ENCODE measurements around the gene MAML1. TPM values are rescaled to one million over a fixed set of nuclear protein-coding genes. Genes with fewer than 3 reads are reported as not detected.
"Not testable (repeated sequence)": the region's sequence is repeated elsewhere in the genome, so short reads cannot be mapped to it uniquely, and the experiment has no call there.

The MAML1 gene
- total RNA-seq, 1 donor from 2014 or later = 11.8 TPM

DNA sequence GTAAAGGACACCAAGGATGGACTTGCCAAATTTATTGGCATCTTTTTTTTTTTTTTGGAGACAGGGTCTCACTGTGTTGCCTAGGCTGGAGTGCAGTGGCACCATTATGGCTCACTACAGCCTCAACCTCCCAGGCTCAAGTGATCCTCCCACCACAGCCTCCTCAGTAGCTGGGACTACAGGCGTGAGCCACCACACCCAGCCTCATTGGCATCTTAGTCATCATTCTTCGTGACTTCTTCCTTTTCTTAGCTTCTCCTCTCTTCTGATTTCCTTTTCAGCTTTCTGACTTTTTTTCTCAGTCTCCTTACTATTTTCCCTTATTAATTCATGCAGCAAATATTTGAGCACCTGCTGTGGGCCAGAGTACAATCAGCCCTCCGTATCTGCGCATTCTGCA is 6.1 kb downstream of the MAML1 start:
- TF ChIP-seq, protein P1, sequence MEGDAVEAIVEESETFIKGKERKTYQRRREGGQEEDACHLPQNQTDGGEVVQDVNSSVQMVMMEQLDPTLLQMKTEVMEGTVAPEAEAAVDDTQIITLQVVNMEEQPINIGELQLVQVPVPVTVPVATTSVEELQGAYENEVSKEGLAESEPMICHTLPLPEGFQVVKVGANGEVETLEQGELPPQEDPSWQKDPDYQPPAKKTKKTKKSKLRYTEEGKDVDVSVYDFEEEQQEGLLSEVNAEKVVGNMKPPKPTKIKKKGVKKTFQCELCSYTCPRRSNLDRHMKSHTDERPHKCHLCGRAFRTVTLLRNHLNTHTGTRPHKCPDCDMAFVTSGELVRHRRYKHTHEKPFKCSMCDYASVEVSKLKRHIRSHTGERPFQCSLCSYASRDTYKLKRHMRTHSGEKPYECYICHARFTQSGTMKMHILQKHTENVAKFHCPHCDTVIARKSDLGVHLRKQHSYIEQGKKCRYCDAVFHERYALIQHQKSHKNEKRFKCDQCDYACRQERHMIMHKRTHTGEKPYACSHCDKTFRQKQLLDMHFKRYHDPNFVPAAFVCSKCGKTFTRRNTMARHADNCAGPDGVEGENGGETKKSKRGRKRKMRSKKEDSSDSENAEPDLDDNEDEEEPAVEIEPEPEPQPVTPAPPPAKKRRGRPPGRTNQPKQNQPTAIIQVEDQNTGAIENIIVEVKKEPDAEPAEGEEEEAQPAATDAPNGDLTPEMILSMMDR (IDR thresholded peaks at IDR 0.05; ENCODE audit: borderline replicate concordance) = no peak
- no peak overlapping the region for H3K27ac ChIP-seq (replicated peaks)
- no peak overlapping the region for H3K4me3 ChIP-seq
- no peaks in the 10 kb centered on the region for H3K9me3 ChIP-seq (replicated peaks)
- H3K4me1 ChIP-seq = peaks cover 83% of the 10 kb centered on the region
- H3K36me3 ChIP-seq = peaks cover 7% of the 10 kb centered on the region
- H3K27me3 ChIP-seq (ENCODE audit: low read depth) = no peaks in the 10 kb centered on the region
- intact Hi-C loops (cut with micrococcal nuclease) = no loop called here
- DNase-seq = no peak

DNA sequence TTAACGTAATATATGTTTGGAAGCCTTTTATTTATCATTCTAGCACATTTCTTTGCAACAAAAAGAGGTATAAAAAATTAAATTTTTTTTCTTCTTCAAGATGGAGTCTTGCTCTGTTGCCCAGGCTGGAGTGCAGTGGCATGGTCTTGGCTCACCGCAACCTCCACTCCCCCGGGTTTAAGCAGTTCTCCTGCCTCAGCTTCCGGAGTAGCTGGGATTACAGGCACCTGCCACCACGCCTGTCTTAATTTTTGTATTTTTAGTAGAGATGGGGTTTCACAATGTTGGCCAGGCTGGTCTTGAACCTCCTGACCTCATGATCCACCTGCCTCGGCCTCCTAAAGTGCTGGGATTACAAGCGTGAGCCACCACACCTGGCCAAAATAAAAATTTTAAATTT is 11.5 kb downstream of the MAML1 start:
- H3K9me3 ChIP-seq (replicated peaks); intact Hi-C loops (cut with micrococcal nuclease); H3K27ac ChIP-seq (replicated peaks); H3K4me3 ChIP-seq; H3K36me3 ChIP-seq; H3K27me3 ChIP-seq (ENCODE audit: low read depth); DNase-seq: not testable (repeated sequence)
- H3K4me1 ChIP-seq = peaks cover 64% of the 10 kb centered on the region

DNA sequence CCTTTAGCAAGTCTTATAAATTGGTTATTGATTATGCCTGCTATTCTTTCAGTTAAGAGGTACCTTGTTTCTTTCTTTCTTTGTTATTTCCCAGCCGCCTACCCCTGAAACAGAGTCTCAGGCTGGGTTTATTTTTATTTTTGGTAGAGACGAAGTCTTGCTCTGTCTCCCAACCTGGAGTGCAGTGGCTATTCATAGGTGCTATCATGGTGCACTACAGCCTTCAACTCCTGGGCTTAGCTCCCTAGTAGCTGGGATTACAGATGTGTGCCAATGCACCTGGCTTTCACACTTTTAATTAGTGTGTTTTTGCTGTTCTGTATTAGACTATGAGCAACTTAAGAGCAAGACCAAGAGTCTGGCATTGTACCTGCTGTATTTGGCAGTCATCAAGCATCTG is 14.2 kb downstream of the MAML1 start:
- Histone ChIP-seq H3K9me3 (replicated peaks) (no peaks in the 10 kb centered on the region), H3K36me3 (peaks cover 4% of the 10 kb centered on the region), H3K4me1 (peaks cover 59% of the 10 kb centered on the region), H3K4me3 (no peak overlapping the region), H3K27ac (replicated peaks) (no peak overlapping the region), H3K27me3 (ENCODE audit: low read depth) (no peaks in the 10 kb centered on the region)
- intact Hi-C loops (cut with micrococcal nuclease) = no loop called here
- TF ChIP-seq, protein P1 (IDR thresholded peaks at IDR 0.05; ENCODE audit: borderline replicate concordance) = no peak
- no peak for DNase-seq

DNA sequence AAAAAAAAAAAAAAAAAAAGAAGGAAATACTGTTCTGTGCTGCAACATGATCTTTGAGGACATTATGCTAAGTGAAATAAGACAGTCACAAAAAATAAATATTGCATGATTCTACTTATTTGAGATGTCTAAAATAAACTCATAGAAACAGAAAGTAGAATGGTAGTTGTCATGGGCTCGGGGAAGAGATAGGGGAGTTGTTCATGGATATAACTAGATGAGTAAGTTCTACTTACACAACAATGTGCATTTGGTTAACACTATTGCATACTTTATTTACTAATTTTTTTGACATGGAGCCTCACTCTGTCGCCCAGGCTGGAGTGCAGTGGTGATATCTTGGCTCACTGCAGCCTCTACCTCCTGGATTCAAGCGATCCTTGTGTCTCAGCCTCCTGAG is 15.2 kb downstream of the MAML1 start:
- peaks cover 58% of the 10 kb centered on the region for H3K4me1 ChIP-seq
- DNase-seq = no peak
- H3K36me3 ChIP-seq = peaks cover 4% of the 10 kb centered on the region
- H3K9me3 ChIP-seq (replicated peaks) = no peaks in the 10 kb centered on the region
- TF ChIP-seq, protein P1 (IDR thresholded peaks at IDR 0.05; ENCODE audit: borderline replicate concordance) = no peak
- H3K27me3 ChIP-seq (ENCODE audit: low read depth) = no peaks in the 10 kb centered on the region
- H3K27ac ChIP-seq (replicated peaks) = no peak overlapping the region
- no peak overlapping the region for H3K4me3 ChIP-seq
- intact Hi-C loops (cut with micrococcal nuclease) = no loop called here

DNA sequence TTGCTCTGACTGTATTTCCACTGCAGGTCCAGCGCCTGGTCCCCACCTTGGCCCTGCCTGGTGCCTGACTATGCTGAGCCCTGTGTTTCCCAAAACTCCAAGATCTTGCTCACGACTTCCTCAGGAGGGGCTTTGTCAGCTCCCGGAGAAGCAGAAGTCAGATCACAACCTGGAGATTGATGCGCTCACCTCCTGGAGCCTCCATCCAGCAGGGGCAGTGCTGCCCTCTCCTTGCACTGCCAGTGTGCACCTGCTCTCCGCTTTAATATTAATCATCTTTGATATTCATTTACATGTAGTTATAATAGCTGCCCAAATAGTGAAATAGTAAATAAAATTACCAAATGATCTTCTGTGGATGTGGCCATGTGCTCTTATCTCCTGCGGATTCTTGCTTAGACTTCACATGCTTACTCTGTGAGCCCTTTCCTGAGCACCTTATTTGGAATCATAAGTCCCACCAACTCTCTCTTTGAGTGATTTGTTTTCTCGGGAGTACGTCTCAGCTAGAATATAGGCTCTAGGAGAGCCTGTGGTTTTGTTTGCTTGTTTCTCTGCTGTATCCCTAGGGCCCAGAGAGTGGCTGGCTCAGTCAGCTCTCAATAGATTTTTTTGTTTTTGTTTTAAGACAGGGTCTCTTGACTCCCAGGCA is 17.4 kb downstream of the MAML1 start:
- H3K27me3 ChIP-seq (ENCODE audit: low read depth) = no peaks in the 10 kb centered on the region
- TF ChIP-seq, protein P1 (IDR thresholded peaks at IDR 0.05; ENCODE audit: borderline replicate concordance) = no peak
- H3K4me3 ChIP-seq = no peak overlapping the region
- H3K27ac ChIP-seq (replicated peaks) = no peak overlapping the region
- H3K4me1 ChIP-seq = peaks cover 63% of the 10 kb centered on the region
- no peak for DNase-seq
- intact Hi-C loops (cut with micrococcal nuclease) = no loop called here
- peaks cover 4% of the 10 kb centered on the region for H3K36me3 ChIP-seq
- H3K9me3 ChIP-seq (replicated peaks) = no peaks in the 10 kb centered on the region

DNA sequence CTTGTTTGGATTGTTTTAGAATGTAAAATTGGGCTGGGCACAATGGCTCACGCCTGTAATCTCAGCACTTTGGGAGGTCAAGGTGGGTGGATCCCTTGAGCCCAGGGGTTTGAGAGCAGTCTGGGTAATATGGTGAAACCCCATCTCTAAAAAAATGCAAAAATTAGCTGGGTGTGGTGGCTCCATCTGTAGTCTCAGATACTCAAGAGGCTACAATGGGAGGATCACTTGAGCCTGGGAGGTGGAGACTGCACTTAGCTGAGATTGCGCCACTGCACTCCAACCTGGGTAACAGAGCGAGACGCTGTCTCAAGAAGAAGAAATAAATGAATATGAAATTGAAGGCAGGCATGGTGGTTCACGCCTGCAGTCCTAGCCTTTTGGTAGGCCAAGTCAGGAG is 21.3 kb downstream of the MAML1 start:
- intact Hi-C loops (cut with micrococcal nuclease) = no loop called here
- DNase-seq = no peak
- Histone ChIP-seq H3K36me3 (peaks cover 4% of the 10 kb centered on the region), H3K27ac (replicated peaks) (no peak overlapping the region), H3K9me3 (replicated peaks) (no peaks in the 10 kb centered on the region), H3K4me1 (peaks cover 64% of the 10 kb centered on the region), H3K4me3 (no peak overlapping the region), H3K27me3 (ENCODE audit: low read depth) (no peaks in the 10 kb centered on the region)
- TF ChIP-seq, protein P1 (IDR thresholded peaks at IDR 0.05; ENCODE audit: borderline replicate concordance) = no peak

Measured in left ventricle myocardium inferior (tissue), 1 donor.